WTC11 (cell line): ENCODE data around the gene GET4.

Experiments used
- ATF2 ChIP-seq: sonication (generic); formaldehyde crosslinking; IDR thresholded peaks from 2 replicates; pipeline ENCODE4 v1.8.1; 2022; ENCODE audit warnings: low read depth, missing genetic modification reagents, borderline replicate concordance
- CREB1 ChIP-seq: sonication (generic); formaldehyde crosslinking; IDR thresholded peaks from 2 replicates; pipeline ENCODE4 v1.8.0; 2023; ENCODE audit warnings: mild to moderate bottlenecking, missing genetic modification reagents
- CTCF ChIP-seq: fragments of 200-600 bp; IDR thresholded peaks from 2 replicates; pipeline ENCODE4 v1.8.0; 2022; ENCODE audit warnings: antibody characterized with exemption
- ELF4 ChIP-seq: sonication (generic); formaldehyde crosslinking; IDR thresholded peaks from 2 replicates; pipeline ENCODE4 v1.8.1; 2022; ENCODE audit warnings: low read depth, mild to moderate bottlenecking, moderate library complexity, missing genetic modification reagents
- ETV6 ChIP-seq: sonication (generic); formaldehyde crosslinking; IDR thresholded peaks from 2 replicates; pipeline ENCODE4 v1.8.1; 2022; ENCODE audit warnings: mild to moderate bottlenecking, missing genetic modification reagents
- FOXJ3 ChIP-seq: sonication (generic); formaldehyde crosslinking; IDR thresholded peaks from 2 replicates; pipeline ENCODE4 v1.9.0; 2021; ENCODE audit warnings: missing genetic modification reagents, mild to moderate bottlenecking, borderline replicate concordance
- GABPB1 ChIP-seq: sonication (generic); formaldehyde crosslinking; IDR thresholded peaks from 2 replicates; pipeline ENCODE4 v1.8.1; 2023; ENCODE audit warnings: mild to moderate bottlenecking, missing genetic modification reagents
- IRF2 ChIP-seq: sonication (generic); formaldehyde crosslinking; IDR thresholded peaks from 2 replicates; pipeline ENCODE4 v1.8.0; 2022; ENCODE audit warnings: low read depth, missing genetic modification reagents, borderline replicate concordance
- JUN ChIP-seq: sonication (generic); formaldehyde crosslinking; IDR thresholded peaks from 2 replicates; pipeline ENCODE4 v1.8.0; 2023; ENCODE audit warnings: mild to moderate bottlenecking, missing genetic modification reagents
- KAT7 ChIP-seq: sonication (generic); formaldehyde crosslinking; IDR thresholded peaks from 2 replicates; pipeline ENCODE4 v1.8.1; 2023; ENCODE audit warnings: missing genetic modification reagents, mild to moderate bottlenecking, borderline replicate concordance
- NR1H2 ChIP-seq: sonication (generic); formaldehyde crosslinking; IDR thresholded peaks from 2 replicates; pipeline ENCODE4 v1.9.0; 2021; ENCODE audit warnings: mild to moderate bottlenecking, moderate library complexity, missing genetic modification reagents
- SMAD3 ChIP-seq: sonication (generic); formaldehyde crosslinking; IDR thresholded peaks from 2 replicates; pipeline ENCODE4 v1.8.0; 2022; ENCODE audit warnings: missing genetic modification reagents, mild to moderate bottlenecking, borderline replicate concordance
- USF2 ChIP-seq: sonication (generic); formaldehyde crosslinking; IDR thresholded peaks from 2 replicates; pipeline ENCODE4 v1.8.1; 2023; ENCODE audit warnings: mild to moderate bottlenecking, missing genetic modification reagents, moderate library complexity
- ZNF281 ChIP-seq: sonication (generic); formaldehyde crosslinking; IDR thresholded peaks from 2 replicates; pipeline ENCODE4 v1.8.0; 2023; ENCODE audit warnings: mild to moderate bottlenecking, missing genetic modification reagents

- no peak for TF ChIP-seq KAT7 (CRISPR knock-in tag)
- no peak for TF ChIP-seq ZNF281 (CRISPR knock-in tag)
- TF ChIP-seq CTCF: no peak
- TF ChIP-seq NR1H2 (CRISPR knock-in tag): no peak
- no peak for TF ChIP-seq ETV6 (CRISPR knock-in tag)
- TF ChIP-seq ATF2 (CRISPR knock-in tag): no peak
- no peak for TF ChIP-seq IRF2
- TF ChIP-seq SMAD3 (CRISPR knock-in tag): no peak
- no peak for TF ChIP-seq GABPB1 (CRISPR knock-in tag)
- TF ChIP-seq JUN (CRISPR knock-in tag): no peak
- TF ChIP-seq CREB1 (CRISPR knock-in tag): no peak
- TF ChIP-seq ELF4 (CRISPR knock-in tag): no peak
- no peak for TF ChIP-seq USF2 (CRISPR knock-in tag)
- TF ChIP-seq FOXJ3: no peak
Measured at GRCh38 chr7:849145-849544, 27.2 kb upstream of the GET4 start.
